GM12891 (cell line): ENCODE measurements around the gene GPR84.

Experiments used
- PAX5 ChIP-seq: IDR thresholded peaks from 2 replicates; pipeline ENCODE4 v1.6.1; 2011; ENCODE audit warnings: low read length, moderate library complexity, mild to moderate bottlenecking; ENCODE audit not compliant: insufficient read depth, severe bottlenecking
- POLR2A ChIP-seq: IDR thresholded peaks from 2 replicates; pipeline ENCODE4 v1.6.1; 2011; ENCODE audit warnings: low read depth, low read length, control low read depth

DNA sequence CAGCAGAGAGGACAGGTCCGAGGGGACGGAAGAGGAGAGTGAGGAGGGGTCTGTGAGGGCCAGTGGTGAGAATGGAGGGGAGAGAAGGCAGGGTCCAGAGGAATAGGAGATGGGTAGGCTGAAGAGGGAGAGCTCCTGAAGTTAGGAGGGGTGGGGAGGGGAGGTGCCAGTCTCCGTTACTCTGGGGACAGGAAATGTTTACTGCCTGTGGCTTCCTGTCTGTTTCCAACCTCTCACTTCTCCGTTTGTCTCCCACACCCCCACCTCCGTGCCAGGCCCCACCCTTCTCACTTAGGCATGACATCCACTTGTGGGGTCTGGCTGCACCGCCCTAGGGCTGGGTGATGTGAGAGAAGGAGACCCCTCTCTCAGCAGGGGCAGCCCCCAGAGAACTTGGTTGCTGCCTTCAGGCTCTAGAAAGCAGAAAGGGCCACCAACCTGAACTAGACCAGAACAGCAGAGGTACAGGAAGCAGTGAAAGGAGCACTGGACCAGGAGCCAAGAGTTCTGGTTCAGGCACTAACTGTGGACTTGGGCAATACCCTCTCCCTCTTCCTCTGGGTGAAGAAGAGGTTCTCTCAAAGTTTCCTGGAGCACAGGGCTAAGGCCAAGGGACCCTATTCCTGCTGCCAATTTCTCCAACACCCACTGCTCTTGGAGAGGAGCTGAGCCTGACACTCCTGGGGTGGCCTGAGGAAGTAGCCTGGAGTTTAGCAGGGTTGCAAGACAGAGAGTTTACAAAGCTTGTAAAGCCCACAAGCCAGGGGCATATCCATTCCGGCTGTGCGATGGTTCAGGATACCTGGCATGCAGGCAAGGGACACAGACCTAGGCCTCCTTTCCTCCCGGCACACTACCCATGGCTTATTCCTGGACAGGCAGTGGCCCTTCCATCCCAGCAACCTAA is 49.3 kb upstream of the GPR84 start:
- TF ChIP-seq POLR2A = no peak
- TF ChIP-seq PAX5 = no peak
